Psoas muscle (tissue), 8 donors: Measurements from ENCODE around the gene MRS2. TPM values are rescaled to one million over a fixed set of nuclear protein-coding genes. Genes with fewer than 3 reads are reported as not detected.

Experiments
- ATAC-seq, 4 donors: fragments of 200-7000 bp; cut with Tn5 transposase; one replicate each; pipeline ENCODE4 v1.9.1; 2020; ENCODE audit warnings: moderate library complexity in 3 of 4, mild to moderate bottlenecking in 2 of 4
- DNase-seq, 2 donors: peaks; one replicate each; pipeline ENCODE4 v3.0.0-alpha.2; 2020
- H3K27ac ChIP-seq: fragments of 200-600 bp; one replicate; pipeline ENCODE4 v1.8.0; 2022
- H3K27me3 ChIP-seq, 3 donors: fragments of 200-600 bp in 1 of 3; one replicate each; pipeline versions ENCODE4 v1.6.1 to v1.8.0; 2013 to 2022; ENCODE audit warnings: low read length in 2 of 3, mild to moderate bottlenecking in 2 of 3, moderate library complexity in 1 of 3; ENCODE audit not compliant: insufficient read depth in 3 of 3
- H3K36me3 ChIP-seq, 2 donors: fragments of 200-600 bp in 1 of 2; one replicate each; pipeline versions ENCODE4 v1.6.1 to v1.8.0; 2013 to 2022; ENCODE audit warnings: low read depth in 1 of 2, mild to moderate bottlenecking in 1 of 2, moderate library complexity in 1 of 2; ENCODE audit not compliant: insufficient read depth in 1 of 2
- H3K4me1 ChIP-seq: fragments of 200-600 bp; one replicate; pipeline ENCODE4 v1.8.0; 2022
- H3K4me3 ChIP-seq: fragments of 200-600 bp; one replicate; pipeline ENCODE4 v1.8.0; 2022; ENCODE audit warnings: mild to moderate bottlenecking
- H3K9me3 ChIP-seq: fragments of 200-600 bp; one replicate; pipeline ENCODE4 v1.8.0; 2022
- WGBS, 3 donors: extraction: QIAGEN DNeasy Blood & Tissue Kit; methylation state at CpG; one replicate each; pipeline versions ENCODE4 v1.1.6 to v1.1.7; 2013; 5-methylcytosine and 5-hydroxymethylcytosine counted together
- intact Hi-C, 2 donors: fragments of 100-400 bp; cut with DNase I; formaldehyde crosslinking; loops; one replicate each; pipeline versions ENCODE4 v1.11.0 to v1.14.2; 2022
- polyA plus RNA-seq, 3 donors: library from polyadenylated mRNA; stranded (reverse); fragments of 200-250 nt; gene quantifications; one replicate each; pipeline ENCODE4 v1.2.3, GENCODE V29; 2013
- total RNA-seq, 4 donors: library from RNA; stranded (reverse); fragmentation: NEBNext Ultra II Directional in 2 of 4; extraction: Animal tissue kit (Norgen Biotek cat#: 25700) in 2 of 4; gene quantifications; one replicate each; pipeline versions ENCODE4 v1.2.1 to v1.2.4, GENCODE V29; 2021 to 2023
- TF ChIP-seq, protein P1 (sequence below): fragments of 200-600 bp; IDR thresholded peaks from one replicate; pipeline ENCODE4 v1.8.0; 2022; ENCODE audit warnings: antibody characterized with exemption
- donor health status: healthy with polysubstance abuse.
- donor health status: DM: no; HTN: no; CAD: no; lungs with moderate emphysema.
- donor health status: Bipolar disorder and iron deficiency.
- donor health status: healthy.
- donor health status: DM: yes; HTN: yes; CAD: no.
- donor health status: DM: no; HTN: no; CAD: no.
- donor health status: DM: no; HTN: no; CAD: no.
- donor health status: DM: yes; HTN: yes; CAD: no.

Gene MRS2
- total and polyA plus RNA-seq, 7 donors, result 26.2 to 52.6 (median 33.4) TPM

DNA sequence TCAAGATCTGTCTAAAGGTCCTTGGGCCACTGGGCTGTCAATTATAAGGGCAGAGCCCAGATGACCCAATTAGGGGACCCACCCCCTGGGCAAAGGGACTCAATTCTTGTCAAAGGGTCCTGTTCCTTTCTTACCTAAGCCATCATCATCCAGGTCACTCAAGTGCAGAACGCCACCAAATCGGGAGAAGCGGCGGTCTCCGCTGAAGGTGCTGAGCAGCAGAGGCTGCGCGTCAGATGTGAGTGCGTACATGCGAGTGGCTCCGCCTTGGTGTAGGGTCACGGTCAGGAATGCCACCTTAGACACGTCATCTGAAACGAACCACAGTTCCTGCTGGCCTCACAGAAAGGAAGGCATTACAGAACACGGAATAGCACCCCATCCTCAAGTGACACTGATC lies 34.2 kb downstream of the MRS2 start:
- H3K27me3 ChIP-seq, result no peaks in the 10 kb centered on the region
- H3K4me1 ChIP-seq, result peaks cover 5% of the 10 kb centered on the region
- H3K9me3 ChIP-seq, result no peaks in the 10 kb centered on the region
- peaks cover 5 to 20% of the 10 kb centered on the region in 2 donors for H3K36me3 ChIP-seq
- ATAC-seq (no peak), DNase-seq (no peak)
- intact Hi-C loops, result no loop called here
- whole genome bisulfite sequencing, 3 donors, result 90 to 94% (median 92%) methylated on average over 14 of the region's 14 CpGs
- TF ChIP-seq, protein P1, sequence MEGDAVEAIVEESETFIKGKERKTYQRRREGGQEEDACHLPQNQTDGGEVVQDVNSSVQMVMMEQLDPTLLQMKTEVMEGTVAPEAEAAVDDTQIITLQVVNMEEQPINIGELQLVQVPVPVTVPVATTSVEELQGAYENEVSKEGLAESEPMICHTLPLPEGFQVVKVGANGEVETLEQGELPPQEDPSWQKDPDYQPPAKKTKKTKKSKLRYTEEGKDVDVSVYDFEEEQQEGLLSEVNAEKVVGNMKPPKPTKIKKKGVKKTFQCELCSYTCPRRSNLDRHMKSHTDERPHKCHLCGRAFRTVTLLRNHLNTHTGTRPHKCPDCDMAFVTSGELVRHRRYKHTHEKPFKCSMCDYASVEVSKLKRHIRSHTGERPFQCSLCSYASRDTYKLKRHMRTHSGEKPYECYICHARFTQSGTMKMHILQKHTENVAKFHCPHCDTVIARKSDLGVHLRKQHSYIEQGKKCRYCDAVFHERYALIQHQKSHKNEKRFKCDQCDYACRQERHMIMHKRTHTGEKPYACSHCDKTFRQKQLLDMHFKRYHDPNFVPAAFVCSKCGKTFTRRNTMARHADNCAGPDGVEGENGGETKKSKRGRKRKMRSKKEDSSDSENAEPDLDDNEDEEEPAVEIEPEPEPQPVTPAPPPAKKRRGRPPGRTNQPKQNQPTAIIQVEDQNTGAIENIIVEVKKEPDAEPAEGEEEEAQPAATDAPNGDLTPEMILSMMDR, result no peak
- H3K27ac ChIP-seq, result no peak overlapping the region
- no peak overlapping the region for H3K4me3 ChIP-seq

DNA sequence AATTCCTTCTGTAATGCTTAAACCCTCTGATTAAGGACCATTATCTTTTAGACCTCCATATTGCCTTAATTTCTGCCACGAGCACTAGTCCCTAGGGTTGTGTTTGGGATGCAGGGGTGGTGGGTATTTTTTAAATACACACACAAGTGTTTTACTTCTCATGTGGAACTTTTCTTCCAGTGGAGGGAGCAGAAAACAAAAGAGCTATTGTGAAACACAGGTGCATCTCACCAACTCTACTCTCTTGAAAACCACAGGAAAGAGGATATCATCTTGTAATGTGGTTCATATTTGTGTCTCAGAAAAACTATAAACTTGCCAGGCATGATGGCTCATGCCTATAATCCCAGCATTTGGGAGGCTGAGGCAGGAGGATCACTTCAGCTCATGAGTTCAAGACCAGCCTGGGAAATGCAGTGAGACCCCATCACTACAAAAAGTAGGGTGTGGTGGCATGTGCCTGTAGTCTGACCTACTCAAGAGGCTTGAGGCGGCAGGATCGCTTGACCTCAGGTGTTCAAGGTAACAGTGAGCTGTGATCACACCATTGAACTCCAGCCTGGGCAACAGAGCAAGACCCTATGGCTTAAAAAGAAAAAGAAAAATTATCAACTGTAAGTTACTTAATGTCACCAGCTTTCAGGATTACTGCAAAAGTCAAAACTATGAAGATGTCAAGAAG lies 37.3 kb downstream of the MRS2 start:
- ATAC-seq (no peak), DNase-seq (no peak)
- H3K27me3 ChIP-seq, result no peaks in the 10 kb centered on the region
- TF ChIP-seq, protein P1, result no peak
- H3K36me3 ChIP-seq, result peaks cover 2 to 4% of the 10 kb centered on the region in 2 donors
- H3K4me3 ChIP-seq, result no peak overlapping the region
- WGBS, 3 donors, result 92 to 93% (median 92%) methylated on average over 3 of the region's 3 CpGs
- H3K27ac ChIP-seq, result no peak overlapping the region
- no peaks in the 10 kb centered on the region for H3K9me3 ChIP-seq
- H3K4me1 ChIP-seq, result peaks cover 5% of the 10 kb centered on the region
- intact Hi-C loops, result no loop called here

DNA sequence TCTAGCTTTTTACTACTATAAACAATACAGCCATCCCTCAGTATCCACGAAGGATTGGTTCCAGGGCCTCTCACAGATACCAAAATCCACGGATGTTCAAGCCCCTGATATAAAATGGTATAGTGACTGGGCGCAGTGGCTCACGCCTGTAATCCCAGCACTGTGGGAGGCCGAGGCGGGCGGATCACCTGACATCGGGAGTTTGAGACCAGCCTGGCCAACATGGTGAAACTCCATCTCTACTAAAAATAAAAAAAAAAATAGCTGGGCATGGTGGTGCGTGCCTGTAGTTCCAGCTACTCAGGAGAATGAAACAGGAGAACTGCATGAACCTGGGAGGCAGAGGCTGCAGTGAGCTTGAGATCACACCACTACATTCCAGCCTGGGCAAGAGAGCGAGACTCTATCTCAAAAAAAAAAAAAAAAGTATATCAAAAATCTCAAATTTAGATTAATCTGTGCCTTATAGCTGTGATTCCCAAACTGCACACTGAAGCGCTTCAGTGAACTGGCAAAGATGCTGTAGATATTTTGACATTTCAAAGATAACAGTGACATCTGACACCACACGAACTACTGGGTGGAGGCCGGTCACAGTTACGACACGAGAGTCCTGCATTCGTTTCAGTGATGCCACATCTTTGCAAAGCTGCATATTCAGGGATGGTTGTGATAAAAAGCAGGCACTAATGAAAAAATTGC lies 38.3 kb downstream of the MRS2 start:
- ATAC-seq, result peak in 3 of 4 donors; percentile 65 to 88 (median 66)
- Histone ChIP-seq H3K4me1 (peaks cover 5% of the 10 kb centered on the region), H3K27ac (peak overlapping the region; percentile 7), H3K9me3 (no peaks in the 10 kb centered on the region), H3K4me3 (peak overlapping the region; percentile 0), H3K36me3 (peaks cover 2% of the 10 kb centered on the region in 2 donors), H3K27me3 (no peaks in the 10 kb centered on the region)
- intact Hi-C loops, result no loop called here
- DNase-seq, result peak in 1 of 2 donors; percentile 54
- TF ChIP-seq, protein P1, result no peak
- WGBS, 3 donors, result 27 to 69% (median 29%) methylated on average over 16 of the region's 16 CpGs

DNA sequence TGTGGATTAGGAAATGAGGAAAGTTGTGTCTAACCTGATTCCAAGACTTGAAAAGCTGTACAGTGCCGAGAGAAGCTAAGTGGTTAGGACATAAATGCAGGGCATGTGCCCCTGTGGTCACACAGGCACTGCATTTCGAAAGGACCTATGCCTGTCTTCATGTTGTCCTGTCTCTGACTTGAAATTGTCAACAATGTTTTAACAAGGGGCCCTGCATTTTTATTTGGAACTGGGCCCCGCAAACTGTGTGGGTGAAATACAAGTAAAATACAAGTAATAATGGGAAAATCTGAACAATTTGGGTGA lies 38.8 kb downstream of the MRS2 start:
- Histone ChIP-seq H3K36me3 (peaks cover 0 to 2% of the 10 kb centered on the region in 2 donors), H3K9me3 (no peaks in the 10 kb centered on the region), H3K27ac (peak overlapping the region; percentile 7), H3K4me1 (peaks cover 5% of the 10 kb centered on the region), H3K27me3 (no peaks in the 10 kb centered on the region), H3K4me3 (peak overlapping the region; percentile 0)
- intact Hi-C loops, result no loop called here
- ATAC-seq (peak in 3 of 4 donors; percentile 46 to 71 (median 61)), DNase-seq (no peak)
- TF ChIP-seq, protein P1, result no peak
- WGBS, 3 donors, result 51 to 91% (median 63%) methylated on average over 3 of the region's 3 CpGs
